Neural crest cell (in vitro differentiated cells): ENCODE data around the gene CHPT1. TPM values are rescaled to one million over a fixed set of nuclear protein-coding genes. Genes with fewer than 3 reads are reported as not detected.
"Not testable (repeated sequence)": the region's sequence is repeated elsewhere in the genome, so short reads cannot be mapped to it uniquely, and the experiment has no call there.

Experiments
- DNase-seq: peaks from one replicate; pipeline ENCODE4 v3.0.0; 2021; ENCODE audit warnings: low read depth, mixed read lengths, low spot score
- H3K27ac Mint-ChIP-seq: one replicate; pipeline ENCODE4 v1.8.0; 2021; ENCODE audit warnings: mild to moderate bottlenecking, mixed read lengths; ENCODE audit not compliant: unreplicated experiment
- H3K27me3 Mint-ChIP-seq: 2 replicates; pipeline ENCODE4 v1.8.0; 2021; ENCODE audit warnings: low read depth, mild to moderate bottlenecking, mixed read lengths
- H3K36me3 Mint-ChIP-seq: 2 replicates; pipeline ENCODE4 v1.8.0; 2021; ENCODE audit warnings: low read depth, mild to moderate bottlenecking, mixed read lengths
- H3K4me1 Mint-ChIP-seq: 2 replicates; pipeline ENCODE4 v1.8.0; 2021; ENCODE audit warnings: mixed read lengths
- H3K4me3 Mint-ChIP-seq: one replicate; pipeline ENCODE4 v1.8.0; 2021; ENCODE audit warnings: mild to moderate bottlenecking, mixed read lengths
- H3K9me3 Mint-ChIP-seq: 2 replicates; pipeline ENCODE4 v1.8.0; 2021; ENCODE audit warnings: mixed read lengths
- total RNA-seq: library from RNA; stranded (reverse); gene quantifications from 2 replicates; pipeline ENCODE4 v1.2.1, GENCODE V29; 2021
- TF ChIP-seq, protein P1 (sequence below): fragments of 200-600 bp; sonication (generic); conservative IDR thresholded peaks from 2 replicates; pipeline ENCODE4 v1.5.0; 2021; ENCODE audit warnings: antibody characterized with exemption, mild to moderate bottlenecking

CHPT1 gene
- total RNA-seq, 1 donor from 2014 or later = 20.7 TPM

DNA sequence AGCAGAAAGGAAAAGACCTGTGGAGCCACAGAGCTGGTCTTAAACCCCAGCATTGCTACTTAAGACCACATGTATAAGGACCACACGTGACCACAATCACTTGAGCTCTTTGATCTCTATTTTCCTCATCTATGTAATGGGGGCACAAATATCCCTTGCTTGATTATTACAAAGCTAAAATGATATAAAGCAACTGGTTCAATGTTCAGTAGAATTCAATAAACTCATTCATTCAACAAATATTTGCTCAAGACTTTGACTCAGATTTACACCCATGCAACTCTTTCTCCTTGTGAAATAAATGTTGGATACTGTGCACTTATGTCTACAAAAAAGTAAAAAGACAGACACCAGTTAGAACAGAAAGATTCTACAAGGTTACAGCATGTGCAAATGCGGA, 21.9 kb upstream of the CHPT1 start:
- TF ChIP-seq, protein P1, sequence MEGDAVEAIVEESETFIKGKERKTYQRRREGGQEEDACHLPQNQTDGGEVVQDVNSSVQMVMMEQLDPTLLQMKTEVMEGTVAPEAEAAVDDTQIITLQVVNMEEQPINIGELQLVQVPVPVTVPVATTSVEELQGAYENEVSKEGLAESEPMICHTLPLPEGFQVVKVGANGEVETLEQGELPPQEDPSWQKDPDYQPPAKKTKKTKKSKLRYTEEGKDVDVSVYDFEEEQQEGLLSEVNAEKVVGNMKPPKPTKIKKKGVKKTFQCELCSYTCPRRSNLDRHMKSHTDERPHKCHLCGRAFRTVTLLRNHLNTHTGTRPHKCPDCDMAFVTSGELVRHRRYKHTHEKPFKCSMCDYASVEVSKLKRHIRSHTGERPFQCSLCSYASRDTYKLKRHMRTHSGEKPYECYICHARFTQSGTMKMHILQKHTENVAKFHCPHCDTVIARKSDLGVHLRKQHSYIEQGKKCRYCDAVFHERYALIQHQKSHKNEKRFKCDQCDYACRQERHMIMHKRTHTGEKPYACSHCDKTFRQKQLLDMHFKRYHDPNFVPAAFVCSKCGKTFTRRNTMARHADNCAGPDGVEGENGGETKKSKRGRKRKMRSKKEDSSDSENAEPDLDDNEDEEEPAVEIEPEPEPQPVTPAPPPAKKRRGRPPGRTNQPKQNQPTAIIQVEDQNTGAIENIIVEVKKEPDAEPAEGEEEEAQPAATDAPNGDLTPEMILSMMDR = no peak
- Mint-ChIP-seq H3K9me3 (no peaks in the 10 kb centered on the region), H3K4me1 (peaks cover 5% of the 10 kb centered on the region), H3K27me3 (no peaks in the 10 kb centered on the region), H3K36me3 (no peaks in the 10 kb centered on the region), H3K4me3 (no peak overlapping the region), H3K27ac (no peak overlapping the region)
- DNase-seq = no peak

DNA sequence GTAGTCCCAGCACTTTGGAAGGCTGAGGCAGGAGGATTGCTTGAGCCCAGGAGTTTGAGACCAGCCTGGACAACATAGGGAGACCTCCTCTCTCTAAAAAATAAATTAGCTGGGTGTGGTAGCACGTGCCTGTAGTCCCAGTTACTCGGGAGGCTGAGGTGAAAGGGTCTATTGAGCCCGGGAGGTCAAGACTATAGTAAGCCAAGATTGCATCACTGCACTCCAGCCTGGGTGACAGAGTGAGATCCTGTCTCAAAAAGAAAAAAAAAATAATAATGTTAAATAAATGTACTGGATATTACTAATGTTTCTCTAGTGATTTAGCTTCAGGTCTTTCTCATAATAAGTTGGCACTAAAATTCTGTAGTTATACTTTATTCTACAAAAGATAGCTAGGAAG, 20.9 kb upstream of the CHPT1 start:
- not testable (repeated sequence) for H3K9me3 Mint-ChIP-seq, DNase-seq, H3K27me3 Mint-ChIP-seq, H3K36me3 Mint-ChIP-seq, H3K27ac Mint-ChIP-seq, H3K4me1 Mint-ChIP-seq, H3K4me3 Mint-ChIP-seq

DNA sequence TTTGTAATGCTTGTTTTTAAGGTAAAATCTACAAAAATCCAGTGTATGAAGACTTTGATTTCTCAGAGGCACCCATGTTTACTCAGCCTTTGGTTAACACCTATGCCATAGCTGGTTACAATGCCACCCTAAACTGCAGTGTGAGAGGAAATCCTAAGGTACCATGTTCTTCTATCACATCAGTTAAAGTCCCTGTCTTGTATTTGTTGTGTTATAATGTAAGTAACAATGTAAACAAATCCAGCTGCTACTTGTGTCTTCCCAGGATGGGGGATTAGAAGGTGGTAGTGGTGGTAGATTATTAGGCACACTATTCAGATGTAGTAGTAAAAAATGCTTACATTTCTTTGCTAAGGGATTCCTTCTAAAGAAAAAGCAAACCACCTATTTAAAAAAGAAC, 19.4 kb upstream of the CHPT1 start:
- TF ChIP-seq, protein P1 = no peak
- no peak overlapping the region for H3K27ac Mint-ChIP-seq
- H3K4me3 Mint-ChIP-seq = no peak overlapping the region
- peaks cover 6% of the 10 kb centered on the region for H3K4me1 Mint-ChIP-seq
- H3K27me3 Mint-ChIP-seq = no peaks in the 10 kb centered on the region
- no peaks in the 10 kb centered on the region for H3K36me3 Mint-ChIP-seq
- no peaks in the 10 kb centered on the region for H3K9me3 Mint-ChIP-seq
- no peak for DNase-seq

DNA sequence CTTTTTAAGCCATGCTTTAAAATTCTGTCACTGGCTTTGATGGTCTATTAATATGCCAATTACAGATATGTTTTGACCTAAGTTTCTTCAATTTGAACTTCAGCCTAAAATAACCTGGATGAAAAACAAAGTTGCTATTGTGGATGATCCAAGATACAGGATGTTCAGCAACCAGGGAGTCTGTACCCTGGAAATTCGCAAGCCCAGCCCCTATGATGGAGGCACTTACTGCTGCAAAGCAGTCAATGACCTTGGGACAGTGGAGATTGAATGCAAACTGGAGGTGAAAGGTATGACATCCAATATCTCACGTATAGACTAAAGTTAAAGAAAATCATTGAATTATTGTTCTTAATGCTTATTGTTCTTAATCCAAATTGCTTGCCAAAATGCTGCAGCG, 17.2 kb upstream of the CHPT1 start:
- Mint-ChIP-seq H3K27ac (no peak overlapping the region), H3K9me3 (no peaks in the 10 kb centered on the region), H3K4me1 (peaks cover 6% of the 10 kb centered on the region), H3K4me3 (no peak overlapping the region), H3K27me3 (no peaks in the 10 kb centered on the region), H3K36me3 (no peaks in the 10 kb centered on the region)
- no peak for DNase-seq
- TF ChIP-seq, protein P1 = no peak

DNA sequence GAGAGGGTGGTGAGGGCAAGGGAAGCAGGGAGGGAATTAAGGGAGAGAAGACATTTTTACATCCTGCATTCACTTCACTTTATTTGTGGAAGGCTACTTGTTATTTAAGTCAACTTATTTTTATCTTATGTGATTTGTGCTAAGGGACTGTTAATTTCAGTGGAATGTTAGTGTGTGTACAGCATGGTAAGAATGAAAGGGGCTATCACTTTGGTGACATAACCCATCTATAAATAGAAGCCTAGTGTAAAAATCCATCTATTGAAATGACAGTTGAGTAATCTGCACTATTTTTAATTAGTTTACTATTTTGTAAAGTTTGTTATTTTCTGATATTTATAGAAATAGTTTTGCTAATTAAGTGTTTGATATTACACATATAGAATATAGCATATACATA, 16.8 kb upstream of the CHPT1 start:
- peaks cover 6% of the 10 kb centered on the region for H3K4me1 Mint-ChIP-seq
- no peaks in the 10 kb centered on the region for H3K36me3 Mint-ChIP-seq
- no peak overlapping the region for H3K27ac Mint-ChIP-seq
- H3K27me3 Mint-ChIP-seq = no peaks in the 10 kb centered on the region
- H3K4me3 Mint-ChIP-seq = no peak overlapping the region
- TF ChIP-seq, protein P1 = no peak
- no peaks in the 10 kb centered on the region for H3K9me3 Mint-ChIP-seq
- no peak for DNase-seq

DNA sequence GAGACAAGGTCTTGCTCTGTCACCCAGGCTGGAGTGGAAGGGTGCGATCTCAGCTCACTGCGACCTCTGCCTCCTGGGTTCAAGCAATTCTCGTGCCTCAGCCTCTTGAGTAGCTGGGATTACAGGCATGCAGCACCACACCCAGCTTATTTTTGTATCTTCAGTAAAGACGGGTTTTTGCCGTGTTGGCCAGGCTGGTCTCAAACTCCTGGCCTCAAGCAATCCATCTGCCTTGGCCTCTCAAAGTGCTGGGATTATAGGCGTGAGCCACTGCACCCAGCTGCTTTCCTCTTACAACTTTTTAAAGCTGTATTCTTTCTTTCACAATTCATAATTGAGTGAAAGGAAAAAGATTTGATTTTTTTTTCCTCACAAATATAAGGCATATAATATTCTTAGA, 15.8 kb upstream of the CHPT1 start:
- H3K4me3 Mint-ChIP-seq, H3K9me3 Mint-ChIP-seq, H3K27ac Mint-ChIP-seq, H3K36me3 Mint-ChIP-seq, H3K4me1 Mint-ChIP-seq, H3K27me3 Mint-ChIP-seq, DNase-seq: not testable (repeated sequence)

DNA sequence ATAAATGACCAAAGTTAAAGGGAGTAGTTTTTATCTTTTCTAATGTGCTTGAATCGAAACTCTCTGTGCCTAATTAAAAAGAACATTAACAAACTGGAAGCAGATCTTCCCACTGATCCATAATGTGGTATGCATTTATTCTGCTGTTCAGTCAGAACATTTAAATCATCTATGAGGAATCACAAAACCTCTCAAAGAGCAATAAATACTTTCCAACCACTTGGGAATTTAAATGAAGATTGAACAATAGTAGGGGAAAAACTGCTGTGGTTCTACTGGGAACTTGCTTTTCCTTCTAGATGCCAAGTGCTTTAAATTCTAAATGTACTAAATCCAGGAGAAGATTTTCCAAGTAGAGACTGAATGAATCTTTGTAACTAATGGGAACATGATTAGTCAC, 12.3 kb upstream of the CHPT1 start:
- TF ChIP-seq, protein P1 = no peak
- H3K27me3 Mint-ChIP-seq = no peaks in the 10 kb centered on the region
- H3K4me1 Mint-ChIP-seq = peaks cover 5% of the 10 kb centered on the region
- no peaks in the 10 kb centered on the region for H3K36me3 Mint-ChIP-seq
- no peaks in the 10 kb centered on the region for H3K9me3 Mint-ChIP-seq
- no peak overlapping the region for H3K4me3 Mint-ChIP-seq
- no peak overlapping the region for H3K27ac Mint-ChIP-seq
- DNase-seq = no peak
